ENCODE measurements around the gene SETD2.
"Not testable (repeated sequence)": the region's sequence is repeated elsewhere in the genome, so short reads cannot be mapped to it uniquely, and the experiment has no call there.

The SETD2 gene

GRCh38 chr3:47164007-47164881 is at the start of gene SETD2:
Gene SETD2 (minus strand): TSS chr3:47164113. CDS start chr3:47163924, 189 bp downstream.
- peak; percentile 82 for DNase-seq

GRCh38 chr3:47210863-47211405 is 47.0 kb upstream of the SETD2 start:
- DNase-seq = no peak

- not testable (repeated sequence) for DNase-seq
These were observed 42.1 kb upstream of the SETD2 start for GRCh38 chr3:47206022-47206421.

- DNase-seq = no peak
These were observed 41.0 kb upstream of the SETD2 start for GRCh38 chr3:47204875-47205274.

GRCh38 chr3:47202542-47202941 is 38.6 kb upstream of the SETD2 start:
- no peak for DNase-seq

- no peak for DNase-seq
These were observed 33.4 kb upstream of the SETD2 start for GRCh38 chr3:47197287-47197686.

- no peak for DNase-seq
These were observed 31.1 kb upstream of the SETD2 start for GRCh38 chr3:47194994-47195393.

- no peak for DNase-seq
These were observed 30.3 kb upstream of the SETD2 start for GRCh38 chr3:47193871-47194859.

- no peak for DNase-seq
These were observed 22.4 kb upstream of the SETD2 start for GRCh38 chr3:47186285-47186684.

- not testable (repeated sequence) for DNase-seq
These were observed 17.8 kb upstream of the SETD2 start for GRCh38 chr3:47181685-47182084.

- not testable (repeated sequence) for DNase-seq
These were observed 16.1 kb upstream of the SETD2 start for GRCh38 chr3:47180011-47180410.

- no peak for DNase-seq
These were observed 12.7 kb upstream of the SETD2 start for GRCh38 chr3:47176582-47176981.

- peak; percentile 56 for DNase-seq
These were observed 525 bp downstream of the SETD2 start for GRCh38 chr3:47163169-47164006.

- no peak for DNase-seq
These were observed 1.2 kb downstream of the SETD2 start for GRCh38 chr3:47162697-47163168.

GRCh38 chr3:47161983-47162696 is 1.8 kb downstream of the SETD2 start:
- DNase-seq = no peak

- DNase-seq = no peak
These were observed 4.1 kb downstream of the SETD2 start for GRCh38 chr3:47159820-47160219.

- no peak for DNase-seq
These were observed 5.7 kb downstream of the SETD2 start for GRCh38 chr3:47158208-47158607.

- DNase-seq = no peak
These were observed 7.5 kb downstream of the SETD2 start for GRCh38 chr3:47156396-47156795.

- no peak for DNase-seq
These were observed 11.3 kb downstream of the SETD2 start for GRCh38 chr3:47152578-47152977.

- no peak for DNase-seq
These were observed 12.1 kb downstream of the SETD2 start for GRCh38 chr3:47151836-47152235.

- no peak for DNase-seq
These were observed 14.5 kb downstream of the SETD2 start for GRCh38 chr3:47149339-47149933.

All from NCI-H1092 treated with DMSO at 0.1 percent for 48 hours (cell line).